WTC11 (cell line): ENCODE results near the gene PHRF1. TPM values are rescaled to one million over a fixed set of nuclear protein-coding genes. Genes with fewer than 3 reads are reported as not detected.

ENCODE experiments used
- ATAC-seq: fragments of 200-7000 bp; cut with Tn5 transposase; 2 replicates; pipeline ENCODE4 v1.10.0; 2021; ENCODE audit warnings: mild to moderate bottlenecking, moderate library complexity
- CTCF ChIA-PET: fragments of 300-600 bp; sonication (Branson Sonifier 250); formaldehyde crosslinking; loops from one replicate; lab custom pipeline; 2021; ENCODE audit warnings: antibody characterized with exemption; lab: Charles Lee
- POLR2A ChIA-PET: fragments of 350-600 bp; sonication (Branson Sonifier 250); formaldehyde crosslinking; loops from one replicate; lab custom pipeline; 2021; ENCODE audit warnings: antibody characterized with exemption; lab: Charles Lee
- DNase-seq: peaks from one replicate; pipeline ENCODE4 v3.0.0; 2021; ENCODE audit warnings: low spot score
- H3K27ac Mint-ChIP-seq: 2 replicates; pipeline ENCODE4 v1.8.0; 2021; ENCODE audit warnings: mixed read lengths
- H3K27me3 Mint-ChIP-seq: 2 replicates; pipeline ENCODE4 v1.8.0; 2021; ENCODE audit warnings: low read depth, mild to moderate bottlenecking, moderate library complexity, mixed read lengths
- H3K36me3 Mint-ChIP-seq: 2 replicates; pipeline ENCODE4 v1.8.0; 2021; ENCODE audit warnings: mixed read lengths
- H3K4me1 Mint-ChIP-seq: 2 replicates; pipeline ENCODE4 v1.8.0; 2022; ENCODE audit warnings: mixed read lengths
- H3K4me3 Mint-ChIP-seq: 2 replicates; pipeline ENCODE4 v1.8.0; 2021; ENCODE audit warnings: mild to moderate bottlenecking, moderate library complexity, mixed read lengths
- H3K9me3 Mint-ChIP-seq: 2 replicates; pipeline ENCODE4 v1.8.0; 2021; ENCODE audit warnings: mixed read lengths
- ESRRA ChIP-seq: sonication (generic); formaldehyde crosslinking; IDR thresholded peaks from 2 replicates; pipeline ENCODE4 v1.8.1; 2022; ENCODE audit warnings: mild to moderate bottlenecking, missing genetic modification reagents, borderline replicate concordance
- GRHL2 ChIP-seq: fragments of 250-450 bp; sonication (Bioruptor Pico); IDR thresholded peaks from 2 replicates; pipeline ENCODE4 v1.8.0; 2022; ENCODE audit warnings: mild to moderate bottlenecking, moderate library complexity; ENCODE audit not compliant: insufficient replicate concordance, severe bottlenecking
- HMGXB4 ChIP-seq: sonication (generic); formaldehyde crosslinking; IDR thresholded peaks from 2 replicates; pipeline ENCODE4 v1.8.1; 2023; ENCODE audit warnings: mild to moderate bottlenecking, moderate library complexity, missing genetic modification reagents
- MXD4 ChIP-seq: fragments of 250-450 bp; sonication (Bioruptor Pico); IDR thresholded peaks from 2 replicates; pipeline ENCODE4 v1.8.0; 2021; ENCODE audit warnings: mild to moderate bottlenecking, moderate library complexity, borderline replicate concordance
- NFATC4 ChIP-seq: fragments of 250-450 bp; sonication (Bioruptor Pico); IDR thresholded peaks from 2 replicates; pipeline ENCODE4 v1.9.0; 2021; ENCODE audit warnings: mild to moderate bottlenecking
- NFYB ChIP-seq: sonication (generic); formaldehyde crosslinking; conservative IDR thresholded peaks from 2 replicates; pipeline ENCODE4 v1.8.0; 2022; ENCODE audit warnings: low read depth, missing genetic modification reagents
- NR2C2 ChIP-seq: sonication (generic); formaldehyde crosslinking; IDR thresholded peaks from 2 replicates; pipeline ENCODE4 v1.8.0; 2022; ENCODE audit warnings: mild to moderate bottlenecking, missing genetic modification reagents
- RORB ChIP-seq: fragments of 250-450 bp; sonication (Bioruptor Pico); IDR thresholded peaks from 2 replicates; pipeline ENCODE4 v1.9.0; 2021; ENCODE audit warnings: mild to moderate bottlenecking
- SMAD3 ChIP-seq: sonication (generic); formaldehyde crosslinking; IDR thresholded peaks from 2 replicates; pipeline ENCODE4 v1.8.0; 2022; ENCODE audit warnings: missing genetic modification reagents, mild to moderate bottlenecking, borderline replicate concordance
- SOX15 ChIP-seq: fragments of 250-450 bp; sonication (Bioruptor Pico); IDR thresholded peaks from 2 replicates; pipeline ENCODE4 v1.9.0; 2021; ENCODE audit warnings: mild to moderate bottlenecking
- SP1 ChIP-seq: sonication (generic); formaldehyde crosslinking; conservative IDR thresholded peaks from 2 replicates; pipeline ENCODE4 v1.8.1; 2022; ENCODE audit warnings: missing genetic modification reagents
- TCF7 ChIP-seq: sonication (generic); formaldehyde crosslinking; IDR thresholded peaks from 2 replicates; pipeline ENCODE4 v1.8.0; 2022; ENCODE audit warnings: mild to moderate bottlenecking, low read depth, missing genetic modification reagents, moderate library complexity
- TEAD4 ChIP-seq: sonication (generic); formaldehyde crosslinking; IDR thresholded peaks from 2 replicates; pipeline ENCODE4 v1.8.0; 2022; ENCODE audit warnings: mild to moderate bottlenecking, missing genetic modification reagents
- USF1 ChIP-seq: sonication (generic); formaldehyde crosslinking; IDR thresholded peaks from 2 replicates; pipeline ENCODE4 v1.8.0; 2022; ENCODE audit warnings: mild to moderate bottlenecking, missing genetic modification reagents
- ZNF317 ChIP-seq: sonication (generic); formaldehyde crosslinking; IDR thresholded peaks from 2 replicates; pipeline ENCODE4 v1.8.1; 2023; ENCODE audit warnings: low read depth, mild to moderate bottlenecking, moderate library complexity, missing genetic modification reagents, borderline replicate concordance
- ZNF512 ChIP-seq: sonication (generic); formaldehyde crosslinking; IDR thresholded peaks from 2 replicates; pipeline ENCODE4 v1.8.1; 2022; ENCODE audit warnings: missing genetic modification reagents, borderline replicate concordance
- total RNA-seq: library from RNA; stranded (reverse); gene quantifications from 3 replicates; pipeline ENCODE4 v1.2.3, GENCODE V29; 2021
- TF ChIP-seq, protein P1 (sequence below): sonication (generic); formaldehyde crosslinking; IDR thresholded peaks from 2 replicates; pipeline ENCODE4 v1.8.1; 2022; ENCODE audit warnings: mild to moderate bottlenecking, missing genetic modification reagents, moderate library complexity, borderline replicate concordance
- TF ChIP-seq, protein P2 (sequence below): sonication (generic); formaldehyde crosslinking; IDR thresholded peaks from 2 replicates; pipeline ENCODE4 v1.8.0; 2022; ENCODE audit warnings: mild to moderate bottlenecking, missing genetic modification reagents
- TF ChIP-seq, protein P3 (sequence below): fragments of 250-450 bp; sonication (Bioruptor Pico); IDR thresholded peaks from 2 replicates; pipeline ENCODE4 v1.9.0; 2021; ENCODE audit warnings: mild to moderate bottlenecking
- TF ChIP-seq, protein P4 (sequence below): sonication (generic); formaldehyde crosslinking; IDR thresholded peaks from 2 replicates; pipeline ENCODE4 v1.8.1; 2022; ENCODE audit warnings: low read depth, missing genetic modification reagents, borderline replicate concordance
- TF ChIP-seq, protein P5 (sequence below): fragments of 250-450 bp; sonication (Bioruptor Pico); IDR thresholded peaks from 2 replicates; pipeline ENCODE4 v1.8.0; 2021; ENCODE audit warnings: mild to moderate bottlenecking
- TF ChIP-seq, protein P6 (sequence below): sonication (generic); formaldehyde crosslinking; IDR thresholded peaks from 2 replicates; pipeline ENCODE4 v1.8.0; 2022; ENCODE audit warnings: mild to moderate bottlenecking, missing genetic modification reagents

PHRF1 gene
- total RNA-seq, 1 experiment from 2014 or later, result 46.9 TPM

DNA sequence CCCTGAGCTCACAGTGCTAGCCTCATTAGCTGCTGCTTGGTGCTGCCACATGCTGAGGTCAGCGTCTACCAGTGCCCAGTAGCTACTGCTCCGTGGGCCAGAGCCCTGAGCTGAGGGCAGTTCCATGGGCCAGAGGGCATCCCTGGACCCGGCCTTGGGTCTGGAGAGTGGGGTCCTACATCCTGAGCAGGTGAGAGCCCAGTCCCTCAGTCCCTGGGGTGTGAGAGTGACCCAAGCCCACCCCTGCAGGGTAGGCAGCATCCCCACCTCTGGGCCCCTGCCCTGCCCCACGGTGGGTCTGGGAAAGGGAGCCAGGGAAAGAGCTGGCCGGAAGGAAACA, 25.6 kb upstream of the PHRF1 start:
- ATAC-seq (no peak), DNase-seq (no peak)
- Mint-ChIP-seq H3K9me3 (no peaks in the 10 kb centered on the region), H3K27me3 (peaks cover under 1% of the 10 kb centered on the region; the same call in 1 of the 2 replicates), H3K4me1 (no peaks in the 10 kb centered on the region), H3K27ac (no peak overlapping the region), H3K4me3 (no peak overlapping the region), H3K36me3 (no peaks in the 10 kb centered on the region)
- POLR2A ChIA-PET, result no interaction called here
- CTCF ChIA-PET, result interaction anchor here (0.7 to 1.1 kb wide), 3 partner anchors 25 to 205 kb away, joined by 3 to 4 read pairs (median 3); no protein-coding TSS in a partner anchor
- TF ChIP-seq SP1 (CRISPR knock-in tag), result no peak
- TF ChIP-seq, protein P1, sequence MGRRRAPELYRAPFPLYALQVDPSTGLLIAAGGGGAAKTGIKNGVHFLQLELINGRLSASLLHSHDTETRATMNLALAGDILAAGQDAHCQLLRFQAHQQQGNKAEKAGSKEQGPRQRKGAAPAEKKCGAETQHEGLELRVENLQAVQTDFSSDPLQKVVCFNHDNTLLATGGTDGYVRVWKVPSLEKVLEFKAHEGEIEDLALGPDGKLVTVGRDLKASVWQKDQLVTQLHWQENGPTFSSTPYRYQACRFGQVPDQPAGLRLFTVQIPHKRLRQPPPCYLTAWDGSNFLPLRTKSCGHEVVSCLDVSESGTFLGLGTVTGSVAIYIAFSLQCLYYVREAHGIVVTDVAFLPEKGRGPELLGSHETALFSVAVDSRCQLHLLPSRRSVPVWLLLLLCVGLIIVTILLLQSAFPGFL, result no peak
- TF ChIP-seq SOX15, result no peak
- TF ChIP-seq TCF7, result no peak
- no peak for TF ChIP-seq SMAD3
- TF ChIP-seq, protein P2, sequence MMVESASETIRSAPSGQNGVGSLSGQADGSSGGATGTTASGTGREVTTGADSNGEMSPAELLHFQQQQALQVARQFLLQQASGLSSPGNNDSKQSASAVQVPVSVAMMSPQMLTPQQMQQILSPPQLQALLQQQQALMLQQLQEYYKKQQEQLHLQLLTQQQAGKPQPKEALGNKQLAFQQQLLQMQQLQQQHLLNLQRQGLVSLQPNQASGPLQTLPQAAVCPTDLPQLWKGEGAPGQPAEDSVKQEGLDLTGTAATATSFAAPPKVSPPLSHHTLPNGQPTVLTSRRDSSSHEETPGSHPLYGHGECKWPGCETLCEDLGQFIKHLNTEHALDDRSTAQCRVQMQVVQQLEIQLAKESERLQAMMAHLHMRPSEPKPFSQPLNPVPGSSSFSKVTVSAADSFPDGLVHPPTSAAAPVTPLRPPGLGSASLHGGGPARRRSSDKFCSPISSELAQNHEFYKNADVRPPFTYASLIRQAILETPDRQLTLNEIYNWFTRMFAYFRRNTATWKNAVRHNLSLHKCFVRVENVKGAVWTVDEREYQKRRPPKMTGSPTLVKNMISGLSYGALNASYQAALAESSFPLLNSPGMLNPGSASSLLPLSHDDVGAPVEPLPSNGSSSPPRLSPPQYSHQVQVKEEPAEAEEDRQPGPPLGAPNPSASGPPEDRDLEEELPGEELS (CRISPR knock-in tag), result no peak
- TF ChIP-seq USF1, result no peak
- TF ChIP-seq, protein P3, sequence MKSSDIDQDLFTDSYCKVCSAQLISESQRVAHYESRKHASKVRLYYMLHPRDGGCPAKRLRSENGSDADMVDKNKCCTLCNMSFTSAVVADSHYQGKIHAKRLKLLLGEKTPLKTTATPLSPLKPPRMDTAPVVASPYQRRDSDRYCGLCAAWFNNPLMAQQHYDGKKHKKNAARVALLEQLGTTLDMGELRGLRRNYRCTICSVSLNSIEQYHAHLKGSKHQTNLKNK (CRISPR knock-in tag), result no peak
- no peak for TF ChIP-seq NR2C2
- no peak for TF ChIP-seq TEAD4
- TF ChIP-seq MXD4, result no peak
- TF ChIP-seq, protein P4, sequence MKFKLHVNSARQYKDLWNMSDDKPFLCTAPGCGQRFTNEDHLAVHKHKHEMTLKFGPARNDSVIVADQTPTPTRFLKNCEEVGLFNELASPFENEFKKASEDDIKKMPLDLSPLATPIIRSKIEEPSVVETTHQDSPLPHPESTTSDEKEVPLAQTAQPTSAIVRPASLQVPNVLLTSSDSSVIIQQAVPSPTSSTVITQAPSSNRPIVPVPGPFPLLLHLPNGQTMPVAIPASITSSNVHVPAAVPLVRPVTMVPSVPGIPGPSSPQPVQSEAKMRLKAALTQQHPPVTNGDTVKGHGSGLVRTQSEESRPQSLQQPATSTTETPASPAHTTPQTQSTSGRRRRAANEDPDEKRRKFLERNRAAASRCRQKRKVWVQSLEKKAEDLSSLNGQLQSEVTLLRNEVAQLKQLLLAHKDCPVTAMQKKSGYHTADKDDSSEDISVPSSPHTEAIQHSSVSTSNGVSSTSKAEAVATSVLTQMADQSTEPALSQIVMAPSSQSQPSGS (CRISPR knock-in tag), result no peak
- no peak for TF ChIP-seq RORB (CRISPR knock-in tag)

DNA sequence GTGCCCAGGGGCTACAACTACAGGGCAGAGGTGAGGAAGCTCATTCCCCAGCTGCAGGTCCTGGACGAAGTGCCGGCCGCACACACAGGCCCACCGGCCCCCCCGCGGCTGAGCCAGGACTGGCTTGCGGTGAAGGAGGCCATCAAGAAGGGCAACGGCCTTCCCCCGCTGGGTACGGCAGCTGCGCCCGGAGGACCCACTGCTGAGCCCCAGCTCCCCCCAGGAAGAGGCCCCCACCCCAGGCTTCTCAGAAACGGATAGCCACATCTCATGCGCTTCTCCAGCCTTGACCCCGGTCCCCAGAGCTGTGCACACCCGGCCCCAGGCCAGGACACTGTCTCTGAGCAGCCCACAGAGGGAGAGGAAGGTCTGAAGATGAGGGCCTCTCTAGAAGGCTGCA, 25.1 kb upstream of the PHRF1 start:
- Mint-ChIP-seq H3K27ac (no peak overlapping the region), H3K4me3 (no peak overlapping the region), H3K27me3 (peaks cover 3% of the 10 kb centered on the region), H3K4me1 (no peaks in the 10 kb centered on the region), H3K9me3 (no peaks in the 10 kb centered on the region), H3K36me3 (no peaks in the 10 kb centered on the region)
- no peak for ATAC-seq
- CTCF ChIA-PET, result interaction anchor here (0.7 to 1.1 kb wide), 3 partner anchors 25 to 205 kb away, joined by 3 to 4 read pairs (median 3); no protein-coding TSS in a partner anchor
- no peak for DNase-seq
- POLR2A ChIA-PET, result no interaction called here
- TF ChIP-seq RORB (CRISPR knock-in tag) (no peak), HMGXB4 (no peak), ZNF512 (CRISPR knock-in tag) (no peak), NFYB (CRISPR knock-in tag) (no peak), NFATC4 (CRISPR knock-in tag) (no peak), GRHL2 (CRISPR knock-in tag) (no peak), ESRRA (CRISPR knock-in tag) (no peak), ZNF317 (CRISPR knock-in tag) (no peak)
- TF ChIP-seq, protein P2 (CRISPR knock-in tag), result no peak
- TF ChIP-seq, protein P5, sequence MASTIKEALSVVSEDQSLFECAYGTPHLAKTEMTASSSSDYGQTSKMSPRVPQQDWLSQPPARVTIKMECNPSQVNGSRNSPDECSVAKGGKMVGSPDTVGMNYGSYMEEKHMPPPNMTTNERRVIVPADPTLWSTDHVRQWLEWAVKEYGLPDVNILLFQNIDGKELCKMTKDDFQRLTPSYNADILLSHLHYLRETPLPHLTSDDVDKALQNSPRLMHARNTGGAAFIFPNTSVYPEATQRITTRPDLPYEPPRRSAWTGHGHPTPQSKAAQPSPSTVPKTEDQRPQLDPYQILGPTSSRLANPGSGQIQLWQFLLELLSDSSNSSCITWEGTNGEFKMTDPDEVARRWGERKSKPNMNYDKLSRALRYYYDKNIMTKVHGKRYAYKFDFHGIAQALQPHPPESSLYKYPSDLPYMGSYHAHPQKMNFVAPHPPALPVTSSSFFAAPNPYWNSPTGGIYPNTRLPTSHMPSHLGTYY (CRISPR knock-in tag), result no peak
- TF ChIP-seq, protein P6, sequence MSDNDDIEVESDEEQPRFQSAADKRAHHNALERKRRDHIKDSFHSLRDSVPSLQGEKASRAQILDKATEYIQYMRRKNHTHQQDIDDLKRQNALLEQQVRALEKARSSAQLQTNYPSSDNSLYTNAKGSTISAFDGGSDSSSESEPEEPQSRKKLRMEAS (CRISPR knock-in tag), result no peak
